ENCODE measurements around the gene PXDN.

GRCh38 chr2:1738646-1739302 is 5.5 kb downstream of the PXDN start:
- TF ChIP-seq CTCF (IDR thresholded peaks at IDR 0.05), result no peak
- no peak for TF ChIP-seq EZH2 (IDR thresholded peaks at IDR 0.05; ENCODE audit: borderline replicate concordance, insufficient read depth, low read depth, low read length, poor library complexity, severe bottlenecking)
